ENCODE results near the gene ANKRD39. TPM values are rescaled to one million over a fixed set of nuclear protein-coding genes. Genes with fewer than 3 reads are reported as not detected.

ANKRD39 gene
- total and polyA plus RNA-seq, 2 of the 8 experiments (the other 6 are each of a cell fraction or from before 2014, with no cell fraction given) = 18.5 to 21.3 TPM

DNA sequence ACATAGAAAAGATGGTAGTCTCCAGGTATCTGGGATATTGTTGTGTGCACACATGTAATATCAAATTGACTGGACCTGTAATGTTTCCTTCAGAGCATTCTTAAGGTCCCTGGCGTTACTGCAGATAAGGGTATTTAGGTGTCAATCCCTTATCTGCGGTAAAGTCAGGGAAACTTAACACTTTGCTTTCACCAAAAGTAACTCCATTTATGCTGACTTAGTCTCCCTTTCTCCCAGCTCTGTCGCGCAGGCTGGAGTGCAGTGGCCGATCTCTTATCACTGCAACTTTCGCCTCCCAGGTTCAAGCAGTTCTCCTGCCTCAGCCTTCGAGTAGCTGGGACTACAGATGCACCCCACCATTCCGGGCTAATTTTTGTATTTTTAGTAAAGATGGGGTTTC, 39.9 kb downstream of the ANKRD39 start (continued):
- TF ChIP-seq SIN3A (conservative IDR thresholded peaks at IDR 0.05 in 1 of 2, IDR thresholded peaks at IDR 0.05 in 1 of 2; ENCODE audit: low read depth in 1 of 2, low read length in 2 of 2) (no peak), CTBP2 (IDR thresholded peaks at IDR 0.05; ENCODE audit: borderline replicate concordance, insufficient read depth, insufficient read length, low read length) (no peak), EZH2 (IDR thresholded peaks at IDR 0.05; ENCODE audit: low read depth, low read length, severe bottlenecking) (no peak), BCL11A (IDR thresholded peaks at IDR 0.05; ENCODE audit: low read depth in 2 of 2, low read length in 2 of 2) (no peak), YY1 (IDR thresholded peaks at IDR 0.05; ENCODE audit: low read depth, low read length) (no peak)
- TF ChIP-seq, protein P1, sequence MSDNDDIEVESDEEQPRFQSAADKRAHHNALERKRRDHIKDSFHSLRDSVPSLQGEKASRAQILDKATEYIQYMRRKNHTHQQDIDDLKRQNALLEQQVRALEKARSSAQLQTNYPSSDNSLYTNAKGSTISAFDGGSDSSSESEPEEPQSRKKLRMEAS (IDR thresholded peaks at IDR 0.05) = no peak
- TF ChIP-seq, protein P2, sequence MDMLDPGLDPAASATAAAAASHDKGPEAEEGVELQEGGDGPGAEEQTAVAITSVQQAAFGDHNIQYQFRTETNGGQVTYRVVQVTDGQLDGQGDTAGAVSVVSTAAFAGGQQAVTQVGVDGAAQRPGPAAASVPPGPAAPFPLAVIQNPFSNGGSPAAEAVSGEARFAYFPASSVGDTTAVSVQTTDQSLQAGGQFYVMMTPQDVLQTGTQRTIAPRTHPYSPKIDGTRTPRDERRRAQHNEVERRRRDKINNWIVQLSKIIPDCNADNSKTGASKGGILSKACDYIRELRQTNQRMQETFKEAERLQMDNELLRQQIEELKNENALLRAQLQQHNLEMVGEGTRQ (IDR thresholded peaks at IDR 0.05; ENCODE audit: low read length) = no peak

All from H1 (cell line).